DOHH2 (cell line): ENCODE measurements around the gene ALKBH3.

ENCODE experiments used
- H3F3A ChIP-seq: fragments of 200-600 bp; sonication (generic), shearing (Covaris generic); 2 replicates; pipeline ENCODE4 v1.6.0; 2016; ENCODE audit warnings: antibody characterized with exemption, mild to moderate bottlenecking; ENCODE audit not compliant: control insufficient read depth, insufficient read depth
- H3K27ac ChIP-seq: fragments of 200-600 bp; sonication (generic); 2 replicates; pipeline ENCODE4 v1.5.1; 2014; ENCODE audit warnings: low read depth, mild to moderate bottlenecking, low read length, moderate library complexity
- H3K27me3 ChIP-seq: fragments of 200-600 bp; sonication (generic); 2 replicates; pipeline ENCODE4 v1.6.1; 2014; ENCODE audit warnings: mild to moderate bottlenecking, low read length, mixed read lengths; ENCODE audit not compliant: control insufficient read depth
- H3K36me3 ChIP-seq: fragments of 200-600 bp; sonication (generic); 2 replicates; pipeline ENCODE4 v1.6.1; 2014; ENCODE audit warnings: mild to moderate bottlenecking, low read length, moderate library complexity, mixed read lengths; ENCODE audit not compliant: control insufficient read depth
- H3K4me1 ChIP-seq: fragments of 200-600 bp; sonication (generic); 2 replicates; pipeline ENCODE4 v1.6.1; 2014; ENCODE audit warnings: mild to moderate bottlenecking, low read length, mixed read lengths; ENCODE audit not compliant: control insufficient read depth
- H3K4me2 ChIP-seq: fragments of 200-600 bp; sonication (generic); 2 replicates; pipeline ENCODE4 v1.6.0; 2014; ENCODE audit warnings: mild to moderate bottlenecking, low read length, moderate library complexity
- H3K4me3 ChIP-seq: fragments of 200-600 bp; sonication (generic); 2 replicates; pipeline ENCODE4 v1.5.1; 2014; ENCODE audit warnings: mild to moderate bottlenecking, low read length, mixed read lengths
- H3K79me2 ChIP-seq: fragments of 200-600 bp; sonication (generic); 2 replicates; pipeline ENCODE4 v1.6.1; 2014; ENCODE audit warnings: mild to moderate bottlenecking, low read length, mixed read lengths; ENCODE audit not compliant: control insufficient read depth
- H3K9me2 ChIP-seq: fragments of 200-600 bp; sonication (generic); replicated peaks from 2 replicates; pipeline ENCODE4 v1.6.1; 2014; ENCODE audit warnings: mild to moderate bottlenecking, low read length, mixed read lengths; ENCODE audit not compliant: control insufficient read depth
- H3K9me3 ChIP-seq: fragments of 200-600 bp; sonication (generic); 2 replicates; pipeline ENCODE4 v1.6.1; 2014; ENCODE audit warnings: antibody characterized with exemption, low read length, mixed read lengths; ENCODE audit not compliant: control insufficient read depth, insufficient read depth
- H4K20me1 ChIP-seq: fragments of 200-600 bp; sonication (generic); 2 replicates; pipeline ENCODE4 v1.6.0; 2014; ENCODE audit warnings: low read depth, mild to moderate bottlenecking, antibody characterized with exemption, low read length, moderate library complexity; ENCODE audit not compliant: control insufficient read depth, insufficient read depth
- EZH2phosphoT487 ChIP-seq: fragments of 200-600 bp; sonication (generic); IDR thresholded peaks from 2 replicates; pipeline ENCODE4 v1.6.1; 2017; ENCODE audit warnings: borderline replicate concordance, mild to moderate bottlenecking, antibody characterized with exemption, low read length, moderate library complexity, mixed read lengths
- TF ChIP-seq, protein P1 (sequence below): fragments of 200-600 bp; sonication (generic); IDR thresholded peaks from one replicate; pipeline ENCODE4 v1.5.1; 2014; ENCODE audit warnings: antibody characterized with exemption, mild to moderate bottlenecking, low read depth, low read length; ENCODE audit not compliant: poor library complexity, severe bottlenecking

Gene ALKBH3

GRCh38 chr11:43944761-43945311 is 64.2 kb downstream of the ALKBH3 start:
- Histone ChIP-seq H3K27ac (no peak overlapping the region), H3K79me2 (no peaks in the 10 kb centered on the region), H3K27me3 (peaks cover 29% of the 10 kb centered on the region), H3K4me3 (no peak overlapping the region), H3K36me3 (no peaks in the 10 kb centered on the region), H3K4me2 (no peak overlapping the region), H4K20me1 (no peaks in the 10 kb centered on the region), H3K9me2 (no peaks in the 10 kb centered on the region), H3K4me1 (no peaks in the 10 kb centered on the region), H3F3A (no peaks in the 10 kb centered on the region), H3K9me3 (no peaks in the 10 kb centered on the region)
- TF ChIP-seq, protein P1, sequence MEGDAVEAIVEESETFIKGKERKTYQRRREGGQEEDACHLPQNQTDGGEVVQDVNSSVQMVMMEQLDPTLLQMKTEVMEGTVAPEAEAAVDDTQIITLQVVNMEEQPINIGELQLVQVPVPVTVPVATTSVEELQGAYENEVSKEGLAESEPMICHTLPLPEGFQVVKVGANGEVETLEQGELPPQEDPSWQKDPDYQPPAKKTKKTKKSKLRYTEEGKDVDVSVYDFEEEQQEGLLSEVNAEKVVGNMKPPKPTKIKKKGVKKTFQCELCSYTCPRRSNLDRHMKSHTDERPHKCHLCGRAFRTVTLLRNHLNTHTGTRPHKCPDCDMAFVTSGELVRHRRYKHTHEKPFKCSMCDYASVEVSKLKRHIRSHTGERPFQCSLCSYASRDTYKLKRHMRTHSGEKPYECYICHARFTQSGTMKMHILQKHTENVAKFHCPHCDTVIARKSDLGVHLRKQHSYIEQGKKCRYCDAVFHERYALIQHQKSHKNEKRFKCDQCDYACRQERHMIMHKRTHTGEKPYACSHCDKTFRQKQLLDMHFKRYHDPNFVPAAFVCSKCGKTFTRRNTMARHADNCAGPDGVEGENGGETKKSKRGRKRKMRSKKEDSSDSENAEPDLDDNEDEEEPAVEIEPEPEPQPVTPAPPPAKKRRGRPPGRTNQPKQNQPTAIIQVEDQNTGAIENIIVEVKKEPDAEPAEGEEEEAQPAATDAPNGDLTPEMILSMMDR, result peak; percentile 91
- TF ChIP-seq EZH2phosphoT487, result no peak

DNA sequence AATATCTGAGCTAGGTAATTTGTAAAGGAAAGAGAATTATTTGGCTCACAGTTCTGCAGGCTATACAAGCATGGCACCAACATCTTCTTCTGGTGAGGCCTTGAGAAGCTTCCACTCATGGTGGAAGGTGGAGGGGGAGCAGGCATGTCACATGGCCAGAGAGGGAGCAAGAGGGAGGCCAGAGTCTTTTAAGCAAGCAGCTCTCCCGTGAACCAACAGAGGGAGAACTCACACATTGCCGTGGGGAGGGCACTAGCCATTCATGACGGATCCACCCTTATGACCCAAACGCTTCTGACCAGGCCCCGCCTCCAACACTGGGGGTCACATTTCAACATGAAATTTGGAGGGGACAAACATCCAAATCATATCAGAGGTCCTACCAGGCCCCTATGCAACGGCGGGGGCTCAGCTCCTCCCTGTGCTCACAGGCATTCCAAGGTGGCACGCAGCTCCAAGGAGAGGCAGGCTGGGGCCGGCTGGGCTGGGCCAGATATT is 66.4 kb downstream of the ALKBH3 start:
- no peak overlapping the region for H3K4me2 ChIP-seq
- H3K36me3 ChIP-seq, result no peaks in the 10 kb centered on the region
- H3K9me3 ChIP-seq, result no peaks in the 10 kb centered on the region
- no peaks in the 10 kb centered on the region for H3K9me2 ChIP-seq
- no peak overlapping the region for H3K27ac ChIP-seq
- H4K20me1 ChIP-seq, result no peaks in the 10 kb centered on the region
- no peak overlapping the region for H3K4me3 ChIP-seq
- H3F3A ChIP-seq, result no peaks in the 10 kb centered on the region
- TF ChIP-seq, protein P1, result no peak
- no peak for TF ChIP-seq EZH2phosphoT487
- no peaks in the 10 kb centered on the region for H3K4me1 ChIP-seq
- H3K27me3 ChIP-seq, result peaks cover 23% of the 10 kb centered on the region
- H3K79me2 ChIP-seq, result no peaks in the 10 kb centered on the region

DNA sequence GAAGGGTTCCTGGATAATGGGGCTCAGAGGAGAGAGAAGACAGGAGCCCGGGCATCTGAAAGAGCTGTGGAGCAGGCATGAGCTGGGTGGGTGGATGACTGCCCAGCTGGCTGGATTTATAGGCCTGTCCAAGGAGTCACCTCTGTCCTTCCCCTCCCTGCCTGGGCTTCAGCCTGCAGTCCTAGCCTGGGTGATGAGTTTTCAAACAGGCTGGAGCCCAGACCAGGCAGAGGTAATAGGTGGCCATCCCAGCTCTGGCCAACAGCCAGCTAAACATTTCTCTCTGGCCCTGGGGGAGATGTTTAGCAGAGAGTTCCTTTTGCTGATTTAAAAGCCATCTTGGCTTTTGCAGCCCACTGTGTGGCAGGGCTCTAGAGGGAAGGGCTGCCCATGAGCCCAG is 67.2 kb downstream of the ALKBH3 start:
- H3K4me2 ChIP-seq, result no peak overlapping the region
- TF ChIP-seq, protein P1, result no peak
- TF ChIP-seq EZH2phosphoT487, result no peak
- H3K9me3 ChIP-seq, result no peaks in the 10 kb centered on the region
- peaks cover 20% of the 10 kb centered on the region for H3K27me3 ChIP-seq
- H3K4me3 ChIP-seq, result no peak overlapping the region
- H3K36me3 ChIP-seq, result no peaks in the 10 kb centered on the region
- no peaks in the 10 kb centered on the region for H3K4me1 ChIP-seq
- no peak overlapping the region for H3K27ac ChIP-seq
- H3F3A ChIP-seq, result no peaks in the 10 kb centered on the region
- no peaks in the 10 kb centered on the region for H3K9me2 ChIP-seq
- H4K20me1 ChIP-seq, result no peaks in the 10 kb centered on the region
- H3K79me2 ChIP-seq, result no peaks in the 10 kb centered on the region
